HEK293 (cell line): ENCODE measurements around the gene ABHD8.

Experiments used
- CTCF ChIA-PET: fragments of 350-600 bp; formaldehyde crosslinking; extraction: SDS; loops from one replicate; lab custom pipeline; 2021; ENCODE audit warnings: antibody characterized with exemption; lab: Yijun Ruan, JAX
- POLR2A ChIA-PET: fragments of 300-600 bp; formaldehyde crosslinking; extraction: SDS; loops from one replicate; lab custom pipeline; 2020; ENCODE audit warnings: antibody characterized with exemption, inconsistent platforms; lab: Yijun Ruan, JAX
- H3K27ac ChIP-seq: fragments of 200-500 bp; sonication (Bioruptor generic); 2 replicates; pipeline ENCODE4 v1.5.1; 2014; ENCODE audit warnings: low read depth, low read length, control low read depth, inconsistent platforms; ENCODE audit errors: extremely low read depth
- H3K36me3 ChIP-seq, 2 experiments: fragments of 200-500 bp in 1 of 2; sonication (Bioruptor generic) in 1 of 2; 1 replicate in 1 of 2; 2 replicates in 1 of 2; pipeline ENCODE4 v1.5.1; 2014 to 2017; ENCODE audit warnings: inconsistent platforms in 2 of 2, low read length in 2 of 2; ENCODE audit not compliant: control insufficient read depth in 2 of 2, insufficient read depth in 1 of 2
- H3K4me1 ChIP-seq: fragments of 200-500 bp; sonication (Bioruptor generic); 2 replicates; pipeline ENCODE4 v1.5.1; 2014; ENCODE audit warnings: mild to moderate bottlenecking, low read length, inconsistent platforms; ENCODE audit not compliant: control insufficient read depth, insufficient read depth
- H3K4me3 ChIP-seq: 2 replicates; pipeline ENCODE4 v1.5.1; 2011; ENCODE audit warnings: low read depth, mild to moderate bottlenecking, control low read depth, low read length, moderate library complexity
- H3K9me3 ChIP-seq: fragments of 200-500 bp; sonication (Bioruptor generic); 2 replicates; pipeline ENCODE4 v1.5.1; 2014; ENCODE audit warnings: low read depth, low read length, inconsistent platforms; ENCODE audit not compliant: control insufficient read depth, insufficient read depth
- BCL11A ChIP-seq: fragments of 450-650 bp; formaldehyde crosslinking; IDR thresholded peaks from 2 replicates; pipeline ENCODE4 v1.5.1; 2016; ENCODE audit warnings: low read depth, missing biosample characterization, missing genetic modification characterization
- GLI2 ChIP-seq: fragments of 450-650 bp; formaldehyde crosslinking; IDR thresholded peaks from 2 replicates; pipeline ENCODE4; 2017; ENCODE audit warnings: missing biosample characterization, missing genetic modification characterization, low read depth, borderline replicate concordance
- SP3 ChIP-seq: fragments of 450-650 bp; formaldehyde crosslinking; IDR thresholded peaks from 2 replicates; pipeline ENCODE4 v1.5.1; 2016; ENCODE audit warnings: missing biosample characterization, missing genetic modification characterization
- TCF7L2 ChIP-seq: IDR thresholded peaks from 2 replicates; pipeline ENCODE4 v1.6.1; 2011; ENCODE audit warnings: low read depth, mild to moderate bottlenecking, inconsistent platforms, low read length, moderate library complexity, borderline replicate concordance
- ZBTB20 ChIP-seq: fragments of 450-650 bp; formaldehyde crosslinking; IDR thresholded peaks from 2 replicates; pipeline ENCODE4 v1.5.1; 2016; ENCODE audit warnings: missing biosample characterization, missing genetic modification characterization
- ZBTB44 ChIP-seq: fragments of 450-650 bp; IDR thresholded peaks from 2 replicates; pipeline ENCODE4 v1.5.1; 2018; ENCODE audit warnings: missing biosample characterization, mild to moderate bottlenecking, missing genetic modification characterization
- ZBTB8A ChIP-seq: fragments of 450-650 bp; formaldehyde crosslinking; IDR thresholded peaks from 2 replicates; pipeline ENCODE4 v1.5.1; 2016; ENCODE audit warnings: missing biosample characterization, missing genetic modification characterization
- ZNF10 ChIP-seq: fragments of 450-650 bp; formaldehyde crosslinking; IDR thresholded peaks from 2 replicates; pipeline ENCODE4 v1.5.1; 2017; ENCODE audit warnings: missing biosample characterization, missing genetic modification characterization
- ZNF132 ChIP-seq: fragments of 450-650 bp; formaldehyde crosslinking; IDR thresholded peaks from 2 replicates; pipeline ENCODE4 v1.5.1; 2017; ENCODE audit warnings: missing biosample characterization, missing genetic modification characterization, borderline replicate concordance
- ZNF133 ChIP-seq: fragments of 450-650 bp; formaldehyde crosslinking; IDR thresholded peaks from 2 replicates; pipeline ENCODE4 v1.5.1; 2016; ENCODE audit warnings: missing biosample characterization, missing genetic modification characterization
- ZNF157 ChIP-seq: fragments of 450-650 bp; formaldehyde crosslinking; IDR thresholded peaks from 2 replicates; pipeline ENCODE4 v1.5.1; 2016; ENCODE audit warnings: missing biosample characterization, missing genetic modification characterization
- ZNF2 ChIP-seq: fragments of 450-650 bp; formaldehyde crosslinking; IDR thresholded peaks from 2 replicates; pipeline ENCODE4 v1.5.1; 2016; ENCODE audit warnings: missing biosample characterization, missing genetic modification characterization
- ZNF221 ChIP-seq: fragments of 450-650 bp; formaldehyde crosslinking; IDR thresholded peaks from 2 replicates; pipeline ENCODE4 v1.5.1; 2017; ENCODE audit warnings: missing biosample characterization, missing genetic modification characterization, borderline replicate concordance
- ZNF23 ChIP-seq: fragments of 450-650 bp; formaldehyde crosslinking; IDR thresholded peaks from 2 replicates; pipeline ENCODE4 v1.5.1; 2016; ENCODE audit warnings: missing biosample characterization, missing genetic modification characterization, borderline replicate concordance
- ZNF274 ChIP-seq, 2 experiments: fragments of 200-500 bp in 1 of 2; fragments of 450-650 bp in 1 of 2; sonication (Bioruptor generic) in 1 of 2; formaldehyde crosslinking in 1 of 2; IDR thresholded peaks; 2 replicates each; pipeline versions ENCODE4 v1.5.1 to v1.6.1; 2014 to 2016; ENCODE audit warnings: borderline replicate concordance in 1 of 2, inconsistent platforms in 1 of 2, low read length in 1 of 2, missing biosample characterization in 1 of 2, missing genetic modification characterization in 1 of 2
- ZNF350 ChIP-seq: fragments of 450-650 bp; formaldehyde crosslinking; IDR thresholded peaks from 2 replicates; pipeline ENCODE4 v1.5.0; 2017; ENCODE audit warnings: missing biosample characterization, mild to moderate bottlenecking, missing genetic modification characterization
- ZNF473 ChIP-seq: fragments of 450-650 bp; formaldehyde crosslinking; IDR thresholded peaks from 2 replicates; pipeline ENCODE4 v1.5.1; 2017; ENCODE audit warnings: missing biosample characterization, missing genetic modification characterization
- ZNF596 ChIP-seq: fragments of 450-650 bp; IDR thresholded peaks from 2 replicates; pipeline ENCODE4 v1.5.0; 2018; ENCODE audit warnings: missing biosample characterization, mild to moderate bottlenecking, missing genetic modification characterization, moderate library complexity
- ZNF610 ChIP-seq: fragments of 450-650 bp; formaldehyde crosslinking; IDR thresholded peaks from 2 replicates; pipeline ENCODE4 v1.5.1; 2016; ENCODE audit warnings: missing biosample characterization, missing genetic modification characterization, borderline replicate concordance
- ZNF623 ChIP-seq: fragments of 450-650 bp; formaldehyde crosslinking; IDR thresholded peaks from 2 replicates; pipeline ENCODE4 v1.5.1; 2016; ENCODE audit warnings: missing biosample characterization, missing genetic modification characterization
- ZNF626 ChIP-seq: fragments of 450-650 bp; sonication (Bioruptor Pico); formaldehyde crosslinking; IDR thresholded peaks from 2 replicates; pipeline ENCODE4 v1.5.1; 2018; ENCODE audit warnings: missing biosample characterization, missing genetic modification characterization, inconsistent platforms
- ZNF704 ChIP-seq: fragments of 450-650 bp; formaldehyde crosslinking; IDR thresholded peaks from 2 replicates; pipeline ENCODE4 v1.5.1; 2016; ENCODE audit warnings: missing biosample characterization, missing genetic modification characterization
- ZNF785 ChIP-seq: fragments of 450-650 bp; formaldehyde crosslinking; IDR thresholded peaks from 2 replicates; pipeline ENCODE4 v1.5.1; 2016; ENCODE audit warnings: missing biosample characterization, missing genetic modification characterization
- ZNF837 ChIP-seq: fragments of 450-650 bp; formaldehyde crosslinking; IDR thresholded peaks from 2 replicates; pipeline ENCODE4 v1.5.1; 2016; ENCODE audit warnings: missing biosample characterization, missing genetic modification characterization
- ZSCAN30 ChIP-seq: fragments of 450-650 bp; IDR thresholded peaks from 2 replicates; pipeline ENCODE4 v1.5.1; 2018; ENCODE audit warnings: missing biosample characterization, mild to moderate bottlenecking, missing genetic modification characterization, moderate library complexity
- TF ChIP-seq, protein P1 (sequence below): fragments of 450-650 bp; formaldehyde crosslinking; IDR thresholded peaks from 2 replicates; pipeline ENCODE4 v1.5.1; 2016; ENCODE audit warnings: missing biosample characterization, missing genetic modification characterization
- TF ChIP-seq, protein P2 (sequence below): fragments of 450-650 bp; formaldehyde crosslinking; IDR thresholded peaks from 2 replicates; pipeline ENCODE4 v1.5.1; 2016; ENCODE audit warnings: missing biosample characterization, missing genetic modification characterization

ABHD8 gene

GRCh38 chr19:17306285-17306714 lies 3.1 kb upstream of the ABHD8 start:
- CTCF ChIA-PET: interaction anchor here (0.7 to 1.3 kb wide), 5 partner anchors 15 to 101 kb away, joined by 3 to 6 read pairs (median 4); no protein-coding TSS in a partner anchor
- H3K4me1 ChIP-seq: peaks cover 3% of the 10 kb centered on the region
- H3K9me3 ChIP-seq: no peaks in the 10 kb centered on the region
- POLR2A ChIA-PET: interaction anchor here (0.7 to 2.8 kb wide), 6 partner anchors 11 to 182 kb away, joined by 3 to 22 read pairs (median 8); partner anchors contain the start of genes ANO8, BABAM1 and USE1
- H3K27ac ChIP-seq: peak overlapping the region; percentile 76; the same call in 1 of the 2 replicates
- peak overlapping the region; percentile 83 for H3K4me3 ChIP-seq
- peaks cover 0 to 5% of the 10 kb centered on the region in 2 experiments; a peak in 1 of 3 replicates for H3K36me3 ChIP-seq
- TF ChIP-seq TCF7L2 (0 out of 2 replicates have a peak, but pooled peaks have one; percentile 49), ZBTB20 (tag by site-specific recombination) (peak; percentile 39; the same call in 1 of the 2 replicates), GLI2 (no peak), ZNF157 (tag by site-specific recombination) (no peak), ZNF10 (tag by site-specific recombination) (peak; percentile 57), ZNF473 (tag by site-specific recombination) (no peak), ZNF837 (no peak), BCL11A (tag by site-specific recombination) (0 out of 2 replicates have a peak, but pooled peaks have one; percentile 10), ZBTB8A (tag by site-specific recombination) (no peak), ZNF704 (peak; percentile 90; the same call in 1 of the 2 replicates)
- TF ChIP-seq, all 188 proteins: peak for 5

- Histone ChIP-seq H3K4me1 (peaks cover 3% of the 10 kb centered on the region), H3K36me3 (peaks cover 0 to 11% of the 10 kb centered on the region in 2 experiments; a peak in 1 of 3 replicates), H3K4me3 (peak within 1 kb of the TSS; percentile 83), H3K9me3 (no peaks in the 10 kb centered on the region), H3K27ac (peak within 1 kb of the TSS; percentile 76)
- POLR2A ChIA-PET: interaction anchor here (0.5 to 2.8 kb wide), 20 partner anchors 9 to 1012 kb away, joined by 3 to 28 read pairs (median 4); partner anchors contain the start of genes ANO8, BABAM1, NR2F6 and USE1
- CTCF ChIA-PET: interaction anchor here (0.5 to 1.7 kb wide), 17 partner anchors 9 to 968 kb away, joined by 3 to 9 read pairs (median 4); partner anchors contain the start of genes ANO8 and IQCN
- TF ChIP-seq ZNF133: no peak
- TF ChIP-seq ZSCAN30 (tag by site-specific recombination): no peak
- no peak; the same call in 1 of the 2 replicates for TF ChIP-seq ZBTB44
- TF ChIP-seq ZNF23: no peak
- 0 out of 2 replicates have a peak, but pooled peaks have one; percentile 52 for TF ChIP-seq ZNF2
- TF ChIP-seq ZBTB20 (tag by site-specific recombination): peak; percentile 96
- no peak for TF ChIP-seq ZNF626
- TF ChIP-seq ZNF596 (tag by site-specific recombination): peak; percentile 45; the same call in 1 of the 2 replicates
- TF ChIP-seq ZNF610 (tag by site-specific recombination): peak; percentile 34; the same call in 1 of the 2 replicates
- TF ChIP-seq, protein P1, sequence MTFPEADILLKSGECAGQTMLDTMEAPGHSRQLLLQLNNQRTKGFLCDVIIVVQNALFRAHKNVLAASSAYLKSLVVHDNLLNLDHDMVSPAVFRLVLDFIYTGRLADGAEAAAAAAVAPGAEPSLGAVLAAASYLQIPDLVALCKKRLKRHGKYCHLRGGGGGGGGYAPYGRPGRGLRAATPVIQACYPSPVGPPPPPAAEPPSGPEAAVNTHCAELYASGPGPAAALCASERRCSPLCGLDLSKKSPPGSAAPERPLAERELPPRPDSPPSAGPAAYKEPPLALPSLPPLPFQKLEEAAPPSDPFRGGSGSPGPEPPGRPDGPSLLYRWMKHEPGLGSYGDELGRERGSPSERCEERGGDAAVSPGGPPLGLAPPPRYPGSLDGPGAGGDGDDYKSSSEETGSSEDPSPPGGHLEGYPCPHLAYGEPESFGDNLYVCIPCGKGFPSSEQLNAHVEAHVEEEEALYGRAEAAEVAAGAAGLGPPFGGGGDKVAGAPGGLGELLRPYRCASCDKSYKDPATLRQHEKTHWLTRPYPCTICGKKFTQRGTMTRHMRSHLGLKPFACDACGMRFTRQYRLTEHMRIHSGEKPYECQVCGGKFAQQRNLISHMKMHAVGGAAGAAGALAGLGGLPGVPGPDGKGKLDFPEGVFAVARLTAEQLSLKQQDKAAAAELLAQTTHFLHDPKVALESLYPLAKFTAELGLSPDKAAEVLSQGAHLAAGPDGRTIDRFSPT: peak; percentile 99; the same call in 1 of the 2 replicates
- no peak for TF ChIP-seq ZNF274 (IDR thresholded peaks at IDR 0.05; ENCODE audit: low read length)
- TF ChIP-seq ZNF274 (tag by site-specific recombination; IDR thresholded peaks at IDR 0.05; ENCODE audit: borderline replicate concordance): no peak
- TF ChIP-seq SP3 (tag by site-specific recombination): peak; percentile 64
- no peak for TF ChIP-seq ZNF623 (tag by site-specific recombination)
- no peak for TF ChIP-seq ZNF132
- no peak for TF ChIP-seq ZNF221 (tag by site-specific recombination)
- TF ChIP-seq ZNF350 (tag by site-specific recombination): no peak
- TF ChIP-seq ZNF785 (tag by site-specific recombination): no peak
- TF ChIP-seq, protein P2, sequence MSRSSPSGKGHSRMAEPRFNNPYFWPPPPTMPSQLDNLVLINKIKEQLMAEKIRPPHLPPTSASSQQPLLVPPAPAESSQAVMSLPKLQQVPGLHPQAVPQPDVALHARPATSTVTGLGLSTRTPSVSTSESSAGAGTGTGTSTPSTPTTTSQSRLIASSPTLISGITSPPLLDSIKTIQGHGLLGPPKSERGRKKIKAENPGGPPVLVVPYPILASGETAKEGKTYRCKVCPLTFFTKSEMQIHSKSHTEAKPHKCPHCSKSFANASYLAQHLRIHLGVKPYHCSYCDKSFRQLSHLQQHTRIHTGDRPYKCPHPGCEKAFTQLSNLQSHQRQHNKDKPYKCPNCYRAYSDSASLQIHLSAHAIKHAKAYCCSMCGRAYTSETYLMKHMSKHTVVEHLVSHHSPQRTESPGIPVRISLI (tag by site-specific recombination): no peak
Observed at GRCh38 chr19:17305517-17306284, 2.5 kb upstream of the ABHD8 start, which contains the start of gene MRPL34. Gene MRPL34 (plus strand): TSS chr19:17305872. CDS start chr19:17305893, 21 bp downstream.
